ENCODE data around the gene RPS6KA2.
A peak's percentile ranks its signal among the peaks of the same experiment; 100 is the strongest.

RPS6KA2 gene

GRCh38 chr6:166487148-166487547 is 139.9 kb downstream of the RPS6KA2 start:
- peak overlapping the region; percentile 97 for H3K27ac ChIP-seq (ENCODE audit: low read length)
- H3K79me2 ChIP-seq (ENCODE audit: insufficient read depth, low read length), result no peaks in the 10 kb centered on the region
- no peak overlapping the region; the same call in 1 of the 2 replicates for H3K9ac ChIP-seq (ENCODE audit: low read depth, low read length)
- DNase-seq (no peak), ATAC-seq (ENCODE audit: insufficient read depth, low read depth) (no peak)
- no peaks in the 10 kb centered on the region for H3K27me3 ChIP-seq (ENCODE audit: insufficient read depth, low read length, poor library complexity)
- H3K4me1 ChIP-seq (ENCODE audit: insufficient read depth, low read length), result peaks cover 23% of the 10 kb centered on the region
- peak overlapping the region in 1 of 2 experiments; percentile 44; a peak in 2 of 4 replicates for H3K4me3 ChIP-seq (ENCODE audit: low read depth in 1 of 2, low read length in 2 of 2)
- no peaks in the 10 kb centered on the region for H4K20me1 ChIP-seq (ENCODE audit: insufficient read depth, low read length)
- H3K4me2 ChIP-seq (ENCODE audit: insufficient read depth, low read length), result peak overlapping the region; percentile 42
- TF ChIP-seq EZH2 (IDR thresholded peaks at IDR 0.05; ENCODE audit: borderline replicate concordance, low read depth, low read length, severe bottlenecking), result no peak
- no peak for TF ChIP-seq CTCF (IDR thresholded peaks at IDR 0.05; ENCODE audit: borderline replicate concordance, extremely low read depth, low read length, poor library complexity, severe bottlenecking)
- no peaks in the 10 kb centered on the region for H3K36me3 ChIP-seq (ENCODE audit: insufficient read depth, low read length)
- peak overlapping the region; percentile 57 for H2AFZ ChIP-seq (ENCODE audit: low read depth, low read length)
- no peaks in the 10 kb centered on the region for H3K9me3 ChIP-seq (ENCODE audit: insufficient read depth, low read length, severe bottlenecking)

DNA sequence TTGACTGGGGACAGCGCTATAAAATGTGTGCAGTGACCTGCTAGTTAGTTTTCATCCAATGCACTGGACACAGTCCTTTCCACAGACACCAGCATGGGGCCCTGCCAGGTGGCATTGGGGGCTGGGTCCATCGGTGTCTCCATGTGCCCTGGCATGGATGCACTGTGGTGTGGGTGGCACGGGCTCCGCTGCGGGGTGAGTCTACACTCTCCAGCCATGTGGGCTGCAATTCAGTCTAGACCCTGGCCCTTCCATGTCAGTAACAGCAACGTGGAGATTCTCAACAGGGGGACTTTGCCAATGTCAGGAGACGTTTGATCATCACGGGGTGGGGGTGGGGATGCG is 140.5 kb downstream of the RPS6KA2 start:
- no peak for DNase-seq
- Histone ChIP-seq H3K36me3 (ENCODE audit: insufficient read depth, low read length) (no peaks in the 10 kb centered on the region), H3K4me2 (ENCODE audit: insufficient read depth, low read length) (no peak overlapping the region), H2AFZ (ENCODE audit: low read depth, low read length) (no peak overlapping the region), H3K4me1 (ENCODE audit: insufficient read depth, low read length) (peaks cover 23% of the 10 kb centered on the region), H3K27me3 (ENCODE audit: insufficient read depth, low read length, poor library complexity) (no peaks in the 10 kb centered on the region), H4K20me1 (ENCODE audit: insufficient read depth, low read length) (no peaks in the 10 kb centered on the region), H3K9me3 (ENCODE audit: insufficient read depth, low read length, severe bottlenecking) (no peaks in the 10 kb centered on the region), H3K79me2 (ENCODE audit: insufficient read depth, low read length) (no peaks in the 10 kb centered on the region), H3K4me3 (ENCODE audit: low read depth in 1 of 2, low read length in 2 of 2) (no peak overlapping the region), H3K27ac (ENCODE audit: low read length) (no peak overlapping the region), H3K9ac (ENCODE audit: low read depth, low read length) (no peak overlapping the region)
- TF ChIP-seq CTCF (IDR thresholded peaks at IDR 0.05; ENCODE audit: borderline replicate concordance, extremely low read depth, low read length, poor library complexity, severe bottlenecking) (no peak), EZH2 (IDR thresholded peaks at IDR 0.05; ENCODE audit: borderline replicate concordance, low read depth, low read length, severe bottlenecking) (no peak)
- ATAC-seq (ENCODE audit: insufficient read depth, low read depth), result no peak

DNA sequence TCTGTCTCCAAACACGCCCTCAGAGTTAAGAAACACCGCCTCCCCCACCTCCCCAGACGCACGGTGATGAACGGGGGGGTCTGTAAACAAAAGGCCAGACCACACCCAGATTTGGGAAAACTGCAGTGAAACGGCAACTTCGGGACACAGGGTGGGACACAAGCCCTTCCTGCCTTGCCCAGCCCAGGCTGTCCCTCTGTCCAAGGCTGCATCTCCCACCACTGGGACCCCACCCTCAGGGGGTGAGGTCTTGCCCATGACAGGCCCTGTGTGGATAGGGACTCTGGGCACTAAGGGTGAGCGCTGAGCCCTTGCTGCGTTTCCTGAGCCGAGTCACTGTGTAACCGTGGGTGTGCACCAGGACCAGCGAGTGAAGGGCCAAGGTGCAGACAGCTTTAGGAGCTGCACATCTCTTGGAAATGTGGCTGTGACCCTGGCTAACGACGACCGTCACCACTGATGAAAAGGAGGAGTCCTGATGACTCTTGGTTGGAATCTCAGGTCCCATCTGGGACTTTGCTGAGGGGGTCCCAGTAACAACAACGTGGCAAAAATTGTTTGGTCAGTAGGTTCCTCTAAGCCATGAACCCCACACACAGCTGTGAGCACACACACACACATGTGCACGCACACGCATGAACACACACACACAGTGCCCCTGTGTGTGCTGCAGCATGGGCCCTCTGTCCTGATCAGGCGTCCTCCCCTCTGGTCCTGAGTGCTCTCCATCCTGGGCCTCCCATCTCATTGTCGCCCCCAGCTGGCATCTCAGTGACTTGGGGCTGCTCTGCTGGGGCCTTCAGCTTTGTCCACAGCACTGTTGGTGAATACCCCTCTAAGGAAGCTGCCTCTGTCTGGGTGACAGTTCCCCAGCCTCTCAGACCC is 141.2 kb downstream of the RPS6KA2 start:
- no peak for ATAC-seq (ENCODE audit: insufficient read depth, low read depth)
- Histone ChIP-seq H4K20me1 (ENCODE audit: insufficient read depth, low read length) (no peaks in the 10 kb centered on the region), H3K9ac (ENCODE audit: low read depth, low read length) (no peak overlapping the region), H3K27me3 (ENCODE audit: insufficient read depth, low read length, poor library complexity) (no peaks in the 10 kb centered on the region), H3K27ac (ENCODE audit: low read length) (no peak overlapping the region), H3K4me1 (ENCODE audit: insufficient read depth, low read length) (peaks cover 23% of the 10 kb centered on the region), H3K4me2 (ENCODE audit: insufficient read depth, low read length) (no peak overlapping the region), H3K4me3 (ENCODE audit: low read depth in 1 of 2, low read length in 2 of 2) (no peak overlapping the region), H3K9me3 (ENCODE audit: insufficient read depth, low read length, severe bottlenecking) (no peaks in the 10 kb centered on the region), H3K36me3 (ENCODE audit: insufficient read depth, low read length) (no peaks in the 10 kb centered on the region), H2AFZ (ENCODE audit: low read depth, low read length) (no peak overlapping the region), H3K79me2 (ENCODE audit: insufficient read depth, low read length) (no peaks in the 10 kb centered on the region)
- no peak for DNase-seq
- no peak for TF ChIP-seq EZH2 (IDR thresholded peaks at IDR 0.05; ENCODE audit: borderline replicate concordance, low read depth, low read length, severe bottlenecking)
- TF ChIP-seq CTCF (IDR thresholded peaks at IDR 0.05; ENCODE audit: borderline replicate concordance, extremely low read depth, low read length, poor library complexity, severe bottlenecking), result peak; percentile 36
